ENCODE results near the gene BICC1.

BICC1 gene

GRCh38 chr10:58715061-58715460, 202.4 kb downstream of the BICC1 start:
- no peak for DNase-seq

- no peak for DNase-seq
These were observed 205.9 kb downstream of the BICC1 start for GRCh38 chr10:58718596-58718995.

GRCh38 chr10:58721601-58722281, 209.1 kb downstream of the BICC1 start:
- no peak for DNase-seq

GRCh38 chr10:58723186-58723585, 210.5 kb downstream of the BICC1 start:
- no peak for DNase-seq

- no peak for DNase-seq
These were observed 211.3 kb downstream of the BICC1 start for GRCh38 chr10:58723966-58724365.

GRCh38 chr10:58724781-58725180, 212.1 kb downstream of the BICC1 start:
- no peak for DNase-seq

GRCh38 chr10:58725901-58726300, 213.2 kb downstream of the BICC1 start:
- no peak for DNase-seq

- DNase-seq = no peak
These were observed 215.0 kb downstream of the BICC1 start for GRCh38 chr10:58727633-58728032.

- DNase-seq = no peak
These were observed 218.6 kb downstream of the BICC1 start for GRCh38 chr10:58731276-58731675.

- DNase-seq = no peak
These were observed 220.8 kb downstream of the BICC1 start for GRCh38 chr10:58733436-58733835.

- DNase-seq = no peak
These were observed 221.4 kb downstream of the BICC1 start for GRCh38 chr10:58734116-58734515.

- DNase-seq = no peak
These were observed 222.0 kb downstream of the BICC1 start for GRCh38 chr10:58734664-58735063.

GRCh38 chr10:58735087-58735486, 222.4 kb downstream of the BICC1 start:
- no peak for DNase-seq

- DNase-seq = no peak
These were observed 228.1 kb downstream of the BICC1 start for GRCh38 chr10:58740620-58741369.

- no peak for DNase-seq
These were observed 229.0 kb downstream of the BICC1 start for GRCh38 chr10:58741673-58742072.

- no peak for DNase-seq
These were observed 229.5 kb downstream of the BICC1 start for GRCh38 chr10:58742141-58742540.

GRCh38 chr10:58743466-58744115, 230.9 kb downstream of the BICC1 start:
- DNase-seq = no peak

GRCh38 chr10:58746474-58747185, 234.0 kb downstream of the BICC1 start:
- no peak for DNase-seq

GRCh38 chr10:58747687-58748086, 235.0 kb downstream of the BICC1 start:
- DNase-seq = no peak

GRCh38 chr10:58752665-58753064, 240.0 kb downstream of the BICC1 start:
- no peak for DNase-seq

GRCh38 chr10:58753425-58753824, 240.8 kb downstream of the BICC1 start:
- DNase-seq = no peak

- no peak for DNase-seq
These were observed 242.0 kb downstream of the BICC1 start for GRCh38 chr10:58754469-58755339.

- DNase-seq = no peak
These were observed 242.6 kb downstream of the BICC1 start for GRCh38 chr10:58755340-58755610.
